ENCODE measurements around the gene RBBP7.

The RBBP7 gene

DNA sequence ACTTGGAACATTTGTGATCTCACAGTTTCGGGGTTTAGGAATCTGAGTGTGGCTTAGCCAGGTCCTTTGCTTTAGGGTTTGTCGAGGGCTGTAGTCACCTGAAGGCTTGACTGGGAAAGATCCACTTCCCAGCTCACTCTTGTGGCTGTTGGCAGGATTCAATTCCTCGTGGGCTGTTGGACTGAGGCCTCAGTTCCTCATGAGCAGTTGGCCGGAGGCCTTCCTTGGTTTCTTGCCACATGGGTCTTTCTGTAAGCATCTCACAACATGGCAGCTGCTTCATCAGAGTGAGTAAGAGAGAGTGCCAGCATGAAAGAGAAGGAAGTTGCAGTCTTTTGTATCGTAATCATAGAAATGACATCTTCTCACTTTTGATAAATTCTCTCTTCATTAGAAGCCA, 72.8 kb downstream of the RBBP7 start:
- TF ChIP-seq MAX (IDR thresholded peaks at IDR 0.05; ENCODE audit: low read depth, low read length) (no peak), CTCF (IDR thresholded peaks at IDR 0.05; ENCODE audit: low read depth, low read length) (no peak), MYC (IDR thresholded peaks at IDR 0.05; ENCODE audit: low read depth, low read length) (no peak), POLR2A (IDR thresholded peaks at IDR 0.05; ENCODE audit: extremely low read depth, insufficient read length) (no peak)
- no peak for DNase-seq (ENCODE audit: low read depth)
- no peak overlapping the region for H3K4me3 ChIP-seq (ENCODE audit: low read depth, low read length)

DNA sequence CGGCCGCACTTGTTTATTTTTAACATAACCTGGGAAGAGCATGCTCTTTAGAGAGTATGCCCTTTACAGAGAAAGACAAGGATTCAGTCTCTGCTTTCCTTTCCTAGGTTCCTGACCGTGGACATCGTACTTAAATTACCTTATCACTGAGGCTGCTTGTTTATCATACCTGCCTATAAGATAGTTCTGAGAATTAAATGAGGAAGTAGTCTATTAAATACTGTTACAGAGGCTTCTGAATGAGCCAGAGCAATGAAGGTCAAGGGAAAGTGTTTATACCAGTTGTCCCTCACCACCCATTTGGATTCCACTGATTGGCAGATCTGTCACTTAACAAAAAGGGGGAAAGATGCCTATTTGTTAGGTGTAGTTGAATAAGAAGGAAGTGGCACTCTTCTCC, 73.9 kb downstream of the RBBP7 start:
- DNase-seq (ENCODE audit: low read depth): no peak
- TF ChIP-seq POLR2A (IDR thresholded peaks at IDR 0.05; ENCODE audit: extremely low read depth, insufficient read length) (no peak), MYC (IDR thresholded peaks at IDR 0.05; ENCODE audit: low read depth, low read length) (no peak), CTCF (IDR thresholded peaks at IDR 0.05; ENCODE audit: low read depth, low read length) (no peak), MAX (IDR thresholded peaks at IDR 0.05; ENCODE audit: low read depth, low read length) (no peak)
- no peak overlapping the region for H3K4me3 ChIP-seq (ENCODE audit: low read depth, low read length)
